Measurements from ENCODE around the gene ELMO1.

Gene ELMO1

DNA sequence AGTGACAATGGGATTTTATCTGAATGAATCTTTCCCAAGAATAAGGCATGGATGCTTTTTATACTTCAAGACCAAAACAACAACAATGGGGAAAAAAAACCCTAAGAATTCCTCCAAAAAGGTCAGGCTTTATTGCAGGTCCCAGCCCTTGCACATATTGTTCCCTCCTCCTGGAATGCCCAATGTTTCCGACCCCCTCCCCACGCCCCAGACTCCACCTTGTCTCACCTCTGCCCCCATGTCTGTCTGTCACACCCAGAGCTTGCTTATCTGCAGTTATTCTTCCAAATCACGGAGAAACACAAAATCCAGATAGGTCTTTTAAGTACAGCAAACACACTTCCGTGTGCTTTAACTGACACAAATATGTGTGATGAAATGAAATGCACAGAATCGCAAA lies 43.5 kb downstream of the ELMO1 start:
- no peak for DNase-seq

GRCh38 chr7:37399876-37400421 lies 48.7 kb downstream of the ELMO1 start:
- no peak for DNase-seq

DNA sequence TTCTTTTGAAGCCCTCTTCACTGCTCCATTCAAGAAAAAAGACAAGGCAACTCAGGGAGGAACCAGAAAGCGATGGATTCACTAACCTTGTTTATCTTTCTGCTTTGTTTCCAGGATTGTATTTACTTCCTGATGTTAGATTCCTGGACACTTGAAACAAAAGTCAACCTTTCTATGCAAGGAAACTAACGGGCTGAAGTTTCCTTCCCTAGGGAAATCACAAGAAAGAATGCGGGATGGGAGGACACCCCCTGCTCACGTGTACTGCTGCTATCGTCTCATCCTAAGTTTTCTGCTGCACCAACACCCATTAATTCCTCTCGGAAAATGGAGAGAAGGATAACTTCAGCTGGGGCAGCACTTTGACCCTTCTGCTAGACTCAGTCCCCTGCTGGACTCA lies 50.3 kb downstream of the ELMO1 start:
- DNase-seq, result no peak

DNA sequence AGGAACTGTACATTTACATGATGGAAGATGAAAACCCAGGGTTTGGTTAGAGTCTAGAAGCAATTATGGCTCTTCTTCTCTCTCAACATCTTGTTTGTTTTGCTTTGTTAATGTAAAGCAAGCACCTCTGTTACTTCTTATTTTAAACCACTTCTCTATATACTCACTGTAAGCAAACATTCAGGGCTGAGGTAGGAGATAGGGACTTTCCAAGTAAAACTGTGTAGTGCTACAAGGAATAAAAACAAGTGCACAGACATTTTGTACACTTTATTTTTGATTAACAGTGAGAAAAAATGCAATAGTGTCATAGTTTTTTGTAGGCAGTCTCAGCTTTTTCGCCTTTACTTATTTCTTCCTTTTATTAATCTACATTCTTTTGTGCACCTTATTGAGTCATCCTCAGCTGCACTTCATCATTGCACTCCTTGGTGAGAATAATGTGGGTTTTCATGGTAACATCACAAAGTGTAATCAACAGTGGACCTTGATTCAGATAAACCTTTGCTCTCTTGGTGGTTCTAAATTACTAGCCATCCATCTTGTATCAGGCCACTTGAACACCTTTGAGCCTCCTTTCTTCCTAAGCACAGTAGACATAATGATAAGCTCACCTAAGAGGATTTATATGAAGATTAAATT lies 52.9 kb downstream of the ELMO1 start:
- no peak for DNase-seq

DNA sequence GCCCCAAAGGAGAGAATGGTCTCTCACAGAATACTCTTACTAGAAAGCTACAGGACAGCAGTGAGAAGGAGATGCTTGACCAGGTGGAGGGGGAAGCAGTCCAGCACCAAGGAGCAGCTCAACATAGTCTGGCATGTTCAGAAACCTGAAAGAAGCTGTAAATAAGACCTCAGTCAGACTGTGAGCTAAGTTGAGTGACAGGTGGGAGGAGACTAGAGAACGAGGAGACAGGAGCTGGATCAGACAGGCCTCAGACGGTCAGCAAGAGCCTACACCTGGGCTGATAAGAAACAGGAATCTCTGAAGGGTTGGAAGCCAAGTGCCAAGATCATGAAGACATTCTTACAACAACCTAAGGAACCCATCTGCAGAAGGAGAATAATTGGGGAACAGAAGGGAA lies 54.5 kb downstream of the ELMO1 start:
- DNase-seq, result no peak

DNA sequence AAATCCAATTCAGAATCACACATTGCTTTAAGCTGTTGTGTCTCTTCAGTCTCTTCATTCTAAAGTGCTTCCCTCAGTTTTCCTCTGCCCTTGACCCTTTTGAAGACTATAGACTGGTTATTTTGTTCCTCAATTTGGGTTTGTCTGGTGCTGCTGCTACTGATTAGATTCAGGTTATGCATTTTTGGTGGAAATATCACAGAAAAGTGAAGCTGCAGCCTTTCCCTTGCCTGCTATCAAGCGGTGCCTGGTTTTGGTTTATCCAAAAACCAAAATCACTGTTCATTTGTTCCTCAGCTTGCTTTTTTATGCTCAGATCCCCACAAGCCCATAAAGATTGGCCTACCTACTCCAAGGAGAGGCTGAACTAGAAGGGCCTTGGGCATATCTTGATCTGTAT lies 55.2 kb downstream of the ELMO1 start:
- DNase-seq, result no peak

- DNase-seq, result no peak
Observed at GRCh38 chr7:37392673-37393017, 56.0 kb downstream of the ELMO1 start.

GRCh38 chr7:37391791-37392672 lies 56.6 kb downstream of the ELMO1 start:
- no peak for DNase-seq

DNA sequence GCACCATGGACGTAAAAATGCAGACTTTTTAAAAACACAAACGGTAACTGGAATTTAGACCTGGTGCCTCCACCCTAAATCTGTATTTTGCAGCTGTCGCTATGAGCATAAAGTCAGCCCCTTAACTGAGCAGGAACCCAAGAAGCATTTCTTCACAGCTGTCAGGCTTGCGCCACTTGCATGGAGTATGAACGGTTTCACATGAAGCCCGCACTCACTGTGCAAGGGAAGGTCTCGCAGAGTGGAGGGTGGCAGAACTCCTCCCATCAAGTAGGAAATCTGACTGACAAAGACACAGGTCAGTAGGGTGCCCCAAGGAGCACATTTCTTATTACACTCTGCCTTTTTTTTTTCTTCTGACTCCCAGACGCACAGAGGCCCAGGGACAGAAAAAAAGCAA lies 58.5 kb downstream of the ELMO1 start:
- DNase-seq, result no peak

DNA sequence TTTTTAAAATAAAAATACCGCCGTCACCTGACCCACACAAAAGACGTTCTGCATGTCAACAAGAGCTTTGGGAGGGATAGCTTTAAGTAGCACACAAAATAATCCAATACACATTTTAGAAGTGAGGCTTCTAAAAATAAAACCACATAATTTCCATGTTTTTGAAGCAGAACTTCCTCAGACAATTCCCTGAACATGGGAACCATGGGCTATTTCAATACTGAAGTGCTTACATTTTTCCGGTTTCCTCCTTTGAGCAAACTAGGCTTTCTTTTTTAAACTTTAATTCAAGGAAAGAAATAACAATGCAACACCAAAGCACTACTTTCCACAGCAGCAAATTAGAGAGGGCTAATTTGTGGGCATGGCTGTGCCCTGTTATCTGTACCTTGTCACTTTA lies 59.9 kb downstream of the ELMO1 start:
- DNase-seq, result no peak

GRCh38 chr7:37385787-37386186 lies 62.9 kb downstream of the ELMO1 start:
- no peak for DNase-seq

- DNase-seq, result no peak
Observed at GRCh38 chr7:37382546-37383088, 66.0 kb downstream of the ELMO1 start.

DNA sequence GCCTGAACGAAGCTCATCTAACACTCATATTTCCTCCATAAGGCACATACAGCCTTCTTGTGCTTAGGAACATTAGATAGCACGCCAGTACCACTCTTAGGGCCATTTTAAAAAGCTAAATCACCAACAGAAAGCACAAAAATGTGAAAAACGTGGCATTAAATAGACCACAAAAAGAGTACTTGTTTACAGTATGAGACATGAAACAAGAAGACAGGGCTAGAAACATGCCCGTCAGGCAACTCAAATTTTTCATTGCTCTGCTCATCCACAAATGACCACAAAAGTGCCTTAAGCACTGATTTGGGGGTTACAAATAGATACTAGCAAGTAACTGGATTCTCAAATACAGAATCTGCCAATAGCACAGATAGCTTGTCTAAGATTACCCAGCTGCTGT lies 67.8 kb downstream of the ELMO1 start:
- DNase-seq, result no peak

DNA sequence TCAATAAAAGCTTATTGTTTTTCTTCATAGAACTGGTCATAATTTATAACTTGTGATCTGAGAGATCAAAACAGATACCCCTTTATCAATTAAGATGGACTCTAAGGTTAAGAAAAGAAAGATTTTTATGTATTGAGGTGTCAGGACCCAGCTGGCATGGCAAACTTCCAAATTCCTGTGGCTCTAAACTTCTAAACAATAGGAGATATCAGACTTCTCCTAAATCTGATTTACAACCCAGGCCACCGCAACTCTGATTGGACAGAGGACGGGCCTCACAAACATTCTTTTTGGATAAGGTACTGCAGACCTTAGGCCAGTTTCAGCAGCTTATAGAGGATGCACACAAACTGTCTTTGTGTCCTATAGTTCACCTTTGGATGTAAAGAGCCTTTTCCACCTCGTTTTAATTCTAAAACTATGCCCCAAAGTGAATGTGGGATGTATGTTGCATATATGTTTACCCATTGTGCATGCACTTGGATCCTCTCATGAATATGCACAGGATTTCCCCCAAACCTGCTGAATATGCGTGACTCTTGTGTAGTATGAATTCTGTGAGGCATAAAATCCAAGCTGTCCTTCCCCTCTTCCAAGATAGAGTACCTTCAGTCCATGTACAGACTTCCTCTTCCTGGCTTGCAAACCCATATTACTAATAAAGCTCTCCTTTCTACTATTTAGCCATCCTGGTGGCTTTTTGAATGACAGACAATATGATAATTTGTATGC lies 69.0 kb downstream of the ELMO1 start:
- no peak for DNase-seq

GRCh38 chr7:37377231-37377630 lies 71.4 kb downstream of the ELMO1 start:
- DNase-seq, result no peak

DNA sequence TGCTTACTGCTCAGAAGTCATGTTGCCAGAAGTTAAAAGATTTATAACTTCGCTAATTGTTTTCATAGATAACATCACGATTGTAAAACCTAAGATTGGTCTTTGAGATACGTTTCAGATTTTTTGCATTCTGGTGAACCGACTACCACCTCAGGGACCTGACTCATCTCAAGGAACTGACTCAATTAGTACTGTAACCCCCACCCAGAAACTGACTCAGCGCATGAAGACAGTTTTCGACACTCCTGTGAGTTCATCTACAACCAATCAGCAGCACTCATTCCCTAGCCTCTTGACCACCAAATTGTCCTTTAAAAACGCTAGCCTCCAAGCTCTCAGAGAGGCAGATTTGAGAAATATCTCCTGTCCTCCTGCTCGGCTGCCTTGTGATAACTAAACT lies 72.3 kb downstream of the ELMO1 start:
- no peak for DNase-seq

DNA sequence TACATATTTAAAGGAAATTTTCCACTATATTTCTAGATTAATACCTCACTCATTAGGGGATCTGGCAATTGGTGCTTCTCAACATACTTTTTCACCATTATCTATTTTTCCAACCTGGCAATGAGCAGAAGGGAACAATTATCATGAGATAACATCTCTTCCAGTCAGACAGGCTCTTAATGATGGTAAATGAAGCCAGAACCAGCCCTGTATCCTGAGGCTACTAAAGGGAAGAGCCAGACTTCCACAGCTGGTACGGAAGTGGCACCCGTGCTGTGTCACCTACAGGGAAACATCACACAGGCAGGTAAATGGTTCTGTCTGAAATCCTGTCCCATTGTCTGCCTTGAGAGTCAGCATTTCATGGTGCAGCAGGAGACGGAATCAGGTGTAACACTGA lies 75.9 kb downstream of the ELMO1 start:
- no peak for DNase-seq

- DNase-seq, result no peak
Observed at GRCh38 chr7:37371755-37372154, 76.9 kb downstream of the ELMO1 start.

DNA sequence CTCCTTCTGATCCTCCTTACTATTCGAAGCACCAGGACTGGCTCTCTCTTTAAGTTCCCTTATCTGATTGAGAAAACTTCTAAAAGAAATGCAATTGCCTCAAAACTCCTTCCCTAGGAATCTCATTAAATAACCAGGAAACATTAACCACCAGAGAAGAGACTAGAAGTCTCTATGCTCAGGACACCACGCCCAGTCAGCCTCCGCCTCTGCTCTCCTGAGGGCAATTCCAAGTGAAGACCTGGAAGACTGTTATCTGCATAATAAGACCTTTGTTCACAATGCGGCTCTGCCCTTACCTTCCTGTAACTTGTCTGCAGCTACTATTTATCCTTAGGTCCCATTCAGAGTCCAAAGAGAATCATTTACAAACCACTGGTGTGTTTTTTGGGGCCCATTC lies 78.8 kb downstream of the ELMO1 start:
- DNase-seq, result no peak

DNA sequence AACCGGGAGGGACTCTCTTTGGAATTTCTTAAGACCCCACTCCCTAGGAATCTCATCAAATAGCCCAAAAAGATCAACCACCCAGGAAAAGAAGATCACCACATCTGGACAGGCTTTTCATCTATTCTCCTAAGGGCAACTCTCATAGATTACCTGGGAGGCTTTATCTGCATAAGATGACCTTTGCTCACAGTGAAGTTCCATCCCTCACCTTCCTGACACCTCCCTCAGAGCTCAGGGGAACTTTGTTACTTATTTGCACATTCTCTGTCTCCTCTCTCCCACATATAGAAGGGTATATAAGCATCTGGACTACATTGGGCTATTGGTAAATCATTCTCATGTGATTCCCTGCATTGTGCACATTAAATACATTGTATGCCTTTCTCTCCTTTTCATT lies 80.1 kb downstream of the ELMO1 start:
- no peak for DNase-seq

DNA sequence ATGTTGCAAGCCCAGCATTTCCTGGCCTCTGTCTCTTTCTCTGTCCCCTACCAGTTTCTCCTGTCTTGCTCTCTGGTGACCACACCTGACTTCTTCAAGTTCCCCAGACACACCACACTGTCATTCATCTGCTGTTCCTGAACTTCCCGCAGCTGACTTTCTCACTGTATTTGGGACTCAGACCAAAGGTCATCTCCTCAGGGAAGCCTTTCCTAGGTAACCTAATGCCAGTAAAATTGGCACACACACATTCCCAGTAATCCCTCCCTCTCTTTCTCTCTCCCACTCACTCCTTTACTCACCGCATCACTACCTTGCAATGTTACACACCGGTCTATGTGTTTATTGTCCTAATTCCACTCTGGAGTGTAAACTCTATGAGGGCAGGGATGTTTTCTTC lies 81.7 kb downstream of the ELMO1 start:
- DNase-seq, result no peak

GRCh38 chr7:37366445-37366844 lies 82.2 kb downstream of the ELMO1 start:
- no peak for DNase-seq

DNA sequence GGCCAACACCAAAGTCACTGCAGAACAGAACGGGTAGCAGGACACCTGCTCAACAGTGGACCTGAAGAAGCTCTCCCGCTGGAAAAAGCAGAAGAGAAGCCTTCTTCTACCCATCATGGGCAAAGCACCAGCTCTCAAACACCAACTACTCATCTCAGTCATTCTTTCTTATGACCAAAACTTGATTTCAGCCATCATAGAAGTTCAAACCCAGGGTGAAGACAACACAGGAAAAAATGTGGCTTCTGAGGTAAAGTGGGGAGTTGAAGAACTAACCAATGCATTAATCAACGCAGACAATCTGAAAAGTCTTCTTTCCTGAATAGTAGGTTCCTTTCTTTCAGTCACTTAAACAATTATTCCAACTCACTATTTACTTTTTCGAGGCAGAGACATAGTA lies 83.3 kb downstream of the ELMO1 start:
- DNase-seq, result no peak

DNA sequence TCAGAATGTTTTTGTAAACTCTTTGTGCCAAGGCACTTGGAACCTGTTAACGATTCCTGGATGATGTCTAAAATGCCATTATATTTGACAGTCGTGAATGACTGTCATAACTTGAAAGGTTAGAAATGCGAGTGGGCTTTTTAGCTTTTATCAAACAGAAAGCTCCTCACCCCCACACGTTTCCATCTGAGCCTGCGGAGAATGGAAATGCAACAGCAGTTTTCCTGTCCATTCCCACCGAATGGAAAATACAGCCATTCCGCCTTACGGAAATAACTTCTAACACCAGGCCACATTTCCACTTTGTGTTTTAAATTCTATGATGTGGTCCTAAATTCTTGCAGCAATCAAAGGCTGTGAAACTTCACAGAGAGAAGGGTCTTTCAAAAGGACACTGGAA lies 83.8 kb downstream of the ELMO1 start:
- DNase-seq, result no peak
